ENCODE measurements around the gene PTPRN2.

Gene PTPRN2

GRCh38 chr7:157688533-157689268 lies 898.9 kb downstream of the PTPRN2 start:
- no peak for DNase-seq (ENCODE audit: low read depth)
- H3K4me3 ChIP-seq (ENCODE audit: low read length) = no peak overlapping the region
- TF ChIP-seq CTCF (conservative IDR thresholded peaks at IDR 0.05; ENCODE audit: low read length) = no peak

GRCh38 chr7:157687845-157688532 lies 899.6 kb downstream of the PTPRN2 start:
- DNase-seq (ENCODE audit: low read depth) = no peak
- TF ChIP-seq CTCF (conservative IDR thresholded peaks at IDR 0.05; ENCODE audit: low read length) = no peak
- no peak overlapping the region for H3K4me3 ChIP-seq (ENCODE audit: low read length)

GRCh38 chr7:157687158-157687557 lies 900.5 kb downstream of the PTPRN2 start:
- no peak overlapping the region for H3K4me3 ChIP-seq (ENCODE audit: low read length)
- TF ChIP-seq CTCF (conservative IDR thresholded peaks at IDR 0.05; ENCODE audit: low read length) = no peak
- no peak for DNase-seq (ENCODE audit: low read depth)

- H3K4me3 ChIP-seq (ENCODE audit: low read length) = no peak overlapping the region
These were observed 901.2 kb downstream of the PTPRN2 start for GRCh38 chr7:157686285-157686894.

GRCh38 chr7:157685430-157686284 lies 902.0 kb downstream of the PTPRN2 start:
- no peak for DNase-seq (ENCODE audit: low read depth)
- TF ChIP-seq CTCF (conservative IDR thresholded peaks at IDR 0.05; ENCODE audit: low read length) = no peak
- H3K4me3 ChIP-seq (ENCODE audit: low read length) = no peak overlapping the region

More at GRCh38 chr7:157686285-157686894, 901.2 kb downstream of the PTPRN2 start:
- DNase-seq (ENCODE audit: low read depth) = no peak
- no peak for TF ChIP-seq CTCF (conservative IDR thresholded peaks at IDR 0.05; ENCODE audit: low read length)

- no peak for DNase-seq (ENCODE audit: low read depth)
- no peak for TF ChIP-seq CTCF (conservative IDR thresholded peaks at IDR 0.05; ENCODE audit: low read length)
- no peak overlapping the region for H3K4me3 ChIP-seq (ENCODE audit: low read length)
These were observed 902.7 kb downstream of the PTPRN2 start for GRCh38 chr7:157684909-157685429.

Data from AG10803 (cell line).